Measurements from ENCODE around the gene ERC2.

GRCh38 chr3:55775366-55776154, 692.7 kb downstream of the ERC2 start:
- TF ChIP-seq, protein P1, sequence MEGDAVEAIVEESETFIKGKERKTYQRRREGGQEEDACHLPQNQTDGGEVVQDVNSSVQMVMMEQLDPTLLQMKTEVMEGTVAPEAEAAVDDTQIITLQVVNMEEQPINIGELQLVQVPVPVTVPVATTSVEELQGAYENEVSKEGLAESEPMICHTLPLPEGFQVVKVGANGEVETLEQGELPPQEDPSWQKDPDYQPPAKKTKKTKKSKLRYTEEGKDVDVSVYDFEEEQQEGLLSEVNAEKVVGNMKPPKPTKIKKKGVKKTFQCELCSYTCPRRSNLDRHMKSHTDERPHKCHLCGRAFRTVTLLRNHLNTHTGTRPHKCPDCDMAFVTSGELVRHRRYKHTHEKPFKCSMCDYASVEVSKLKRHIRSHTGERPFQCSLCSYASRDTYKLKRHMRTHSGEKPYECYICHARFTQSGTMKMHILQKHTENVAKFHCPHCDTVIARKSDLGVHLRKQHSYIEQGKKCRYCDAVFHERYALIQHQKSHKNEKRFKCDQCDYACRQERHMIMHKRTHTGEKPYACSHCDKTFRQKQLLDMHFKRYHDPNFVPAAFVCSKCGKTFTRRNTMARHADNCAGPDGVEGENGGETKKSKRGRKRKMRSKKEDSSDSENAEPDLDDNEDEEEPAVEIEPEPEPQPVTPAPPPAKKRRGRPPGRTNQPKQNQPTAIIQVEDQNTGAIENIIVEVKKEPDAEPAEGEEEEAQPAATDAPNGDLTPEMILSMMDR (conservative IDR thresholded peaks at IDR 0.05; ENCODE audit: low read length) = no peak
- TF ChIP-seq EZH2phosphoT487 (IDR thresholded peaks at IDR 0.05; ENCODE audit: borderline replicate concordance, low read depth, low read length) = no peak

Measured in OCI-LY7 (cell line).